GM13977 (cell line): ENCODE measurements around the gene DAND5.

Source experiments
- DNase-seq: peaks from one replicate; pipeline ENCODE4 v3.0.0; 2012; ENCODE audit warnings: low spot score
- in situ Hi-C: fragments of 300-500 bp; cut with MboI; formaldehyde crosslinking; loops from one replicate; pipeline ENCODE4 v1.12.0; 2022; ENCODE audit warnings: low sequenced_read_pairs, low pct_unique_long_range_greater_than_20kb, mixed read lengths, inconsistent platforms; ENCODE audit not compliant: unreplicated experiment
- TF ChIP-seq, protein P1 (sequence below): IDR thresholded peaks from 2 replicates; pipeline ENCODE4 v1.5.1; 2012; ENCODE audit warnings: mild to moderate bottlenecking, control low read depth; ENCODE audit not compliant: insufficient read depth; ENCODE audit errors: extremely low read depth, missing control alignments

DAND5 gene

DNA sequence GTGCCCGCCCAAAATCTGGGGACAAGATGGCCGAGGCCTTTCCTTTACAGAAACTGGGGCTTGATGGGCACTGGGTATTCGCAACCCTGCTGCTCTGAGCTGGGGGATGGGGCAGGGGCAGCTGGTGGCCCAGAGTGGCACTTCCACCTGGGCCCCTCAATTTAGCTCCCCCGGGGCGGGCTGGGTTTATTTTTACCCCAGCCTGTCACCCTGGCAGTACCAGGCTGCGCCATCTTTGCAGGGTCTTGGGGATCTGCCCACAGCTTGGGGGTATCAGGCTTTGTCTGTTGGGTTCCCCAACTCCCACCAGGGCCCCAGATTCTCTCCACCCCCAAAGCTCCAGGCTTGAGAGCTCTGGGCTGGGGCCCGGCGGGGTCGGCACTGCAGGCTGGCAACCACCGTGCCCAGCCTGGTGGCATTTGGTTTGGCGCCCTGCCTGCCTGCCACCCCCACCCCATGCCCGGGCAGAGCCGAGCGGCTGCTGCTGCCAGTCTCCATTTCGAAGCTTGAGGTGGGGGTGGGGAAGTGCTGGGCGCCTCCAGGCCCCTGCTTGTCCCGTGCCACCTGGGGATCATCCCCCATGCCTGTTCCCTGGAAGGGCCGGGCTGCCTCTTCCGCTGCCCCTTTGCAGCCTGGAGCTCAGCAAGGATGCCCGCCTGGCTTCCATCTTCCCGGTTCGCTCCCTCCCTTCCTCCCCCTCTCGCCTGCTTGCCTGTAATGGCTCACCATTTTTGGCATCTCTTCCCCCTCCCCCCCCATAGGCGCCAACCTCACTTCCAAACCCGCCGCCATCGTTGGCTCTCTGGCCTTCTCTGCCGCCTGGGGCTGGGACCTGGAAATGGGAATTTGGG lies 37.3 kb downstream of the DAND5 start:
- in situ Hi-C loops: no loop called here
- DNase-seq: no peak
- TF ChIP-seq, protein P1, sequence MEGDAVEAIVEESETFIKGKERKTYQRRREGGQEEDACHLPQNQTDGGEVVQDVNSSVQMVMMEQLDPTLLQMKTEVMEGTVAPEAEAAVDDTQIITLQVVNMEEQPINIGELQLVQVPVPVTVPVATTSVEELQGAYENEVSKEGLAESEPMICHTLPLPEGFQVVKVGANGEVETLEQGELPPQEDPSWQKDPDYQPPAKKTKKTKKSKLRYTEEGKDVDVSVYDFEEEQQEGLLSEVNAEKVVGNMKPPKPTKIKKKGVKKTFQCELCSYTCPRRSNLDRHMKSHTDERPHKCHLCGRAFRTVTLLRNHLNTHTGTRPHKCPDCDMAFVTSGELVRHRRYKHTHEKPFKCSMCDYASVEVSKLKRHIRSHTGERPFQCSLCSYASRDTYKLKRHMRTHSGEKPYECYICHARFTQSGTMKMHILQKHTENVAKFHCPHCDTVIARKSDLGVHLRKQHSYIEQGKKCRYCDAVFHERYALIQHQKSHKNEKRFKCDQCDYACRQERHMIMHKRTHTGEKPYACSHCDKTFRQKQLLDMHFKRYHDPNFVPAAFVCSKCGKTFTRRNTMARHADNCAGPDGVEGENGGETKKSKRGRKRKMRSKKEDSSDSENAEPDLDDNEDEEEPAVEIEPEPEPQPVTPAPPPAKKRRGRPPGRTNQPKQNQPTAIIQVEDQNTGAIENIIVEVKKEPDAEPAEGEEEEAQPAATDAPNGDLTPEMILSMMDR: no peak

DNA sequence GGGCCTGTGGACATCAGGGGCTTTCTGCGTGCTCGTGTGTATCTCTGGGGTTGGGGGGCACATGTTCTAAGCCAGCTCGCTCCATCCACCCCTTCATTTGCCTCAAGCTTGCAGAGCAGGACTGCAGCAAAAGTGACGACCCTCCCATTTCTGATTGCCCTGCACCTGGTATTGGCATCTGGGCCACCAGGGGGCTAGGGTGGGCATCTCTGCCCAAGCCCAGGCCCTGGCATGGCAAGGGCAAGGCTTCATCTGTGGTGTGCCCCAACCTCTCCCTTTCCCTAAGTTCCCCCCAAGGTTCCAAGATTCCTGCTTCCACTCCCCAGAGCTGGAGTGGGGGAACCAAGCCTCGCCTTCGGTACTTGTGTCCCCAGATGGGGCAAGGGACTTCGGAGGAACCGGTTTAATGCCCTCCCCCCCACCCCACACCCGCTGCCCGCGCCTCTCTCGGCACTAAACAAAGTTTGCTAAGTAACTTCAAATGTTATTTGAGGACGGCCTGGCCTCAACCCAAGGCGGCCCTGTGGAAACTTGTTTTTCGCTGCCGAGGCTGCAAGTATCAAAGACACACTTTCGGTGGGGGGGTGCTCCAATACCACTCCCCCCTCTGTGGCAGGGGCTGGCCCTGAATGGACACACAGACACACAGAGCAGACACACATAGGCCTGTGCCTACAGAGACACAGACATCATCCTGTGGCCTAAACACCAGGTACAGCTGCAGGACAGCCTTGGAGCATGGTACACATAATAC lies 38.1 kb downstream of the DAND5 start:
- in situ Hi-C loops: no loop called here
- peak; percentile 31 for DNase-seq
- TF ChIP-seq, protein P1: no peak

DNA sequence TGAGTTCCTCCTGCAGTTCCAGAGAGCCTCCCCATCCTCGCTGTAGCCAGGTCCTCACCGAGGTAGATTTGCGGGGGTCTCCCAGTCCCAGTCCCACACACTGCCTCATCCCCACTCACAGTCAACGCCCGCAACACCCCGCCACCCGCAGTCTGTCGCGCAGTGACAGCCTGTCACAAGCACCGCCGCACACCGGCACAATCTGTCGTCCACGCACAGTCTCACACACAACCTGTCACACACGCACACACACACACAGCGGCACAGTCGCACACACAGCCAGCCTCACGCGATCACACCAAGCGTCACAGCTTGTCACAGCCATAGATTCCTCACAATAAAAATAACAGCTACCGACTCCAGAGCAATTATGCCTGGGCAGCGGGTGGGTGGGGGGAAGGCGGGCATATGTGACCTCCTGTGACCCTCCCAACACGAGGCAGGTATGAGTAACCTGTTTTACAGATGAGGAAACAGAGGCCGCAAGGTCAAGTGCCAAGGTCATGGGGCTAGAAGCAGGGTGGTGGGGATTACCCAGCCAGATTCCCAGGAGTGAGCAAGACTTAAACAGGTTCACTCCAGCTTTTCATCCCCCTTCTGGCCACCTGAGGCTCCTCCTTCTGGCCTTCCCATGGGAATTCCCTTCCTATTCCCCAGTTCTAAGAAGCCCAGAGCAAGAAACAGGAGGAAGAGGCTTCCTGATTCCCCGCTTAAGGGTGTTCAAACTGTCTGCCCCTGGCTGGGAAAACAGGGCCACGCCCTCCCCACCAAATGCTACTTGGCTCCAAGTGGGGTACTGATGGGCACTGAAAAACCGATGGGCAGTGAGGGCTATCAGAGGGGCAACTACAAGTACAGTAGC lies 39.8 kb downstream of the DAND5 start:
- in situ Hi-C loops: no loop called here
- TF ChIP-seq, protein P1: no peak
- no peak for DNase-seq

DNA sequence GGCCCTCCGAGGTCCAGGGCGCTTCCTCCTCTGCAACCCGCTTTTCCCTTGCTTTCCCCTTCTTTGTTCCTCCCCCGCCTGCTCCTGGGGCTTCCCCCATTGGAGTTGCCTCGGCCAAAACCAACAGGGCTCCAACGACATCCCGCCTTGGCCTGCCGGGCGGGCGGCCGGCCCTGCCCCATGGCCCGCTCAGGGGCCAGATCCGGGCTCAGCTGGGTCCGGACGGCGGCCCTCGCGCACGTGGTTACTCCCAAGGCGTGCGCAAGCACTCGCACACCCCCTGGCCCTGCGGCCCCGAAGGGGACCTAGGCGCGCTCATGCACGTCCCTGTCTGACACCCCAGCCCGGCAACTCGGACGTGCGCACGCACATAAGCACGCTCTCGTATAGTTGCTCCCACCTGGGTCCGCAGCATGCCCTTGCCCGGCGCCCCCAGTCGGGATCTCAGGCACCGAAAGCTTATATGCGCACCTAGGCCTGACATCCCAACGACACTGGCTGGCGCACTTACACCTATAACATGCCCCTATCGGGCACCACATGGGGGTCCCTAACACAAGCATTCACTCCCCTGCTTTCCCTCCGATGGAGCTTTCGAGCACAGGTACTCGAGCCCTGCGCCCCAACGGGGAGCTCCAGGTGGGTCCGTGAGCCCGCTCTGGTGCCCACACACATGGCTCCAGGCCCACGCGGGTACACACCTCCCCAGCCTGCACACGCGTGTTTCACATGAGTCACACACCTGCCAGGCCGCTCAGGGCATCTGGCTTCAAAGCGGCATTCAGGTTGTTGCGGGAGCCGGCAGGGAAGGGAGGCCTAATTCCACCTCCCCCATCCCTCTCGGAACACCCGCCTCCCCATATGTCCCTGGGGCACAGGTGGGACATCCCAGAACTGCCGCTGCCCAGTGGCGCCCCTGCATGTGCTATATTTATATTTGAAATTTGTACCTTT lies 40.9 kb downstream of the DAND5 start:
- in situ Hi-C loops: no loop called here
- TF ChIP-seq, protein P1: no peak
- DNase-seq: no peak

DNA sequence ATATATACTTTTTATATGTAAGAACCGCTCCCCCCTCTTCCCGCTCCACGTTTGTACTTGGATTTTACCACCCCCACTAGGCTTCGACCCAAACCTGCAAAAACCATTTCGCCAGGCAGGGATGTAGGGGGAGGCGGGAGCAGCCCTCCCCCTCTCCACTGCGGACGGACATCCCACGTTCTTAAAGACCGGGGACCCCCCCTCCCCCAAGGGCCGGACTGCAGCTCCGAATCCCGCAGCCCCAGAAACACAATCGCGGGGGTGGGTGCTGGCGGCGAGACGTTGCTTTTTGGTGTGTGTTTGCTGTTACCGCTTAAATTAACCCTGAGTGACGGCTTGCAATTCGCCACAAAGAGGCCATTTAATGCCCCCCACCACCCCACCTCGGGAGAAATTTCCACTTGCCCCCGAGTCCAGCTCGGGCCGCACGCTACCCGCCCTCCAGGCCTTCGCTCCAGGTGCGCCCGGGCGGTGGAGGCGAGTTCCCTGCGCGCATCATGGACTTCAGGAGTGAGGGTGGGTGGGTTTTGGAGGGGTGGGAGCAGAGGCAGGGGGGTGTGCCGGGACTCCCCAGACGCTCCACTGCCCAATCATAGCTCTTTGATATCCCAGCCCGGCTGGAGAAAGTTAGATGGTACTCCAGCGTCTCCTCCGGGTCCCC lies 41.7 kb downstream of the DAND5 start:
- TF ChIP-seq, protein P1: no peak
- DNase-seq: no peak
- in situ Hi-C loops: no loop called here
